Hematopoietic multipotent progenitor cell treated with erythropoietin and hydrocortisone succinate and interleukin-3 and kit ligand, for 6 days (in vitro differentiated cells): ENCODE results near the gene MCTP1.

ENCODE experiments used
- DNase-seq: peaks from one replicate; pipeline ENCODE4 v3.0.0-alpha.2; 2015

Gene MCTP1

GRCh38 chr5:95070453-95070852, 214.4 kb downstream of the MCTP1 start:
- DNase-seq = no peak

GRCh38 chr5:95069948-95070347, 214.9 kb downstream of the MCTP1 start:
- peak; percentile 31 for DNase-seq

DNA sequence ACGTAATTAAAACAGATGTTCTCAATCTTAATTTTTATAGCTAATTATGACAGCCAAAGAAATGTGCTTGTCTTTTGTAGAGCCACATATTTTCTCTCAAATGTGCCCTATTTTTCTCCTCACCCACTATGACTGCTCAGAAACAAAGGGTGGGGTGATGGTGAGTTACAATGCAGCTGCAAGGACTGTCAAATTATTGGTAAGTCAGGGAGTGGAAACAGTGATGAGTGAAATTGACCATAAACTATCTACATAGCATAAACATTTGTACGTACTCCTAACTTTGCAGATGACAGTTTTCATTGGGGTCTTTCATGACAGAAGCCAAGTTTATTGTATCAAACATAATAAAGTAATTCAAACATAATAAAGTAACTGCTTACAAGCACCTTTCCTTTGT, 215.9 kb downstream of the MCTP1 start:
- no peak for DNase-seq

DNA sequence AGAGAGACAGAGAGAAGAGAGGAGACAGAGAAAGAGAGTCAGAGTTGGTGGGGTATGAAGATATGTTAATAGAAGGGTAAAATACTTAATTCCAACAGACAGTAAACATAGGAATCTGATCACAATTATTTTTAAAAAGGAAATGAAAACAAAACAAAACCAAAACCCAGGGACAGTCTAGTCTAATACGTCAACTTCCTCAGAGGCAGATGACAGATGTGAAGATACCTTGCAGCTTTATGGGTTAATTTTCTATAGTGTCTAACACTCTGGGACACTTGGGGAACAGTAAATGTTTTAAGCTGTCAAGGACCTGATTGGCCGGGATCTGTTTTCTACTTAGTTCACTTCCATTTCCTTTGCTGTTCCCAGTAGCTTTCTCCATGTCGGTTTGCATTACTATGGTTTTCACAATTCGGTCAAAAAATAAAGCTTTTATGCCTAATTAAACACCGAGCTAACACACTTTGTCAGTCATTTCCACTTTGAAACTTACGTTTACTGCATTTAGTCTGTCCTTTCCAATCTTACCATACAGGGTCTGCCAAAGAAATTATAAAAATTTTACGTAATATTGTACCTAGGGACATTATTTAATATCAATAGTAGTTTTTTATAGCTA, 216.5 kb downstream of the MCTP1 start:
- DNase-seq = no peak

DNA sequence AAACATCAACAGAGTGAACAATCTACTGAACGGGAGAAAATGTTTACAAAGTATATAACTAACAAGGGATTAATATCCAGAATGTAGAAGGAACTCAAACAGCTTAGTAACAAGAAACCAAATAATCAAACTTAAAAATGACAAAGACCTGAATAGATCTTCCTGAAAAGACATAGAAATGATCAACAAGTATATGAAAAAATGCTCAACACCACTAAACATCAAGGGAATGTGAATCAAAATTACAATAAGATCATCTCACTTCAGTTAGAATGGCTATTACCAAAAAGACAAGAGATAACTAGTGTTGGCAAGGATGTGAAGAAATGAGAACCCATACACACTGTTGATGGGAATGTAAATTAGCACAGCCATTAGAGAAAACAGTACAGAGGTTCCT, 218.8 kb downstream of the MCTP1 start:
- no peak for DNase-seq

DNA sequence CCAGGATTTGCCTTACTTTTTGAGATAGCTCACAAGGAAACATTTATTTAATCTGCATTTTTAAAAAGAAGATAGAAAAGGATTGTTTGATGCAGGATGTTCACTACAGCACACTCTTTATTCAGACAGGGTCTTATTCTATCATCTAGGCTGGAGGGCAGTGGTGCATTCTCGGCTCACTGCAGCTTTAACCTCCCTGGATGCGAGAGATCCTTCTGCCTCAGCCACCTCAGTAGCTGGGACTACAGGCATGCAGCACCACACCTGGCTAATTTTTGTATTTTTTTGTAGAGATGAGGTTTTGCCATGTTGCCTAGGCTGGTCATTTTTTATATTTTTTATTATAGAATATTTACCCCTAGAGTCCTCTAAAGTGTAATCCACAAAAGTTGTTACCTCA, 221.4 kb downstream of the MCTP1 start:
- DNase-seq = no peak

DNA sequence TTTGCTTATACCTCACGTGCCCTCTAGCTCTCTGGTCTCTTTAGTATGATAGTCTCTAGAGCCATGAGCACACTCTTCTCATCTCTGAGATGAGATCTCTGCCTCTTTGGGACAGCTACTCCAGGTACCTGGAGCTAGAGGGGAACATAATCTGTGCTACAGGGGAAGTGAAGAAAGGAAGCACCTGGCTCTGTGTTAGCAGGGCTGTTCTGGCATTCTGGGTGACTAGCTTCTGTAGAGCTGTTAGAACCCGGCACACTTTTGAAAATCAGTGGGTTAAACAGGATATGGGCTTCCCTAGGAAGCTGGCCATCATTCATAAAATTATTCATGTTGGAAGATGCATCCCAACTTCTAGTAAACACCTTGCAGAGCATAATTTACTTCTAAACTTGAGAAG, 224.8 kb downstream of the MCTP1 start:
- no peak for DNase-seq

GRCh38 chr5:95059636-95060035, 225.3 kb downstream of the MCTP1 start:
- DNase-seq = no peak

- peak; percentile 37 for DNase-seq
Observed at GRCh38 chr5:95057615-95058014, 227.3 kb downstream of the MCTP1 start.

DNA sequence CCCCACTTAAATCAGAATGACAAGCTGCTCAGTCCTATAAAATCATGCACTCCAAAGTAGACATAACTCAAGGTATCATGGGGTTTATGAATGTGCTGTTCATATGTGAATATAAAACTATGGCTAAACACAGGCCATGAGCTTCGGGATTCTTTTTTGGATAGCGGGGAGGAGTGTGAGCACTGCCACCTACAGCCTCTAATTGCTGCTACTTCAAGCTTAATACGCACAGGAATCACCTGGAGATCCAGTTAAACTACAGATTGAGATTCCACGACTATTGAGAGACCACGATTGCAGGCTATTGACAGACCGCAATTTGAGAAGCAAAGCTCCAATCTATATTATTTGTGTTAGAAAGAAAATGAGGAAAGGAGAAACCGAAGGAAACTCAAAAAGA, 231.6 kb downstream of the MCTP1 start:
- DNase-seq = no peak

DNA sequence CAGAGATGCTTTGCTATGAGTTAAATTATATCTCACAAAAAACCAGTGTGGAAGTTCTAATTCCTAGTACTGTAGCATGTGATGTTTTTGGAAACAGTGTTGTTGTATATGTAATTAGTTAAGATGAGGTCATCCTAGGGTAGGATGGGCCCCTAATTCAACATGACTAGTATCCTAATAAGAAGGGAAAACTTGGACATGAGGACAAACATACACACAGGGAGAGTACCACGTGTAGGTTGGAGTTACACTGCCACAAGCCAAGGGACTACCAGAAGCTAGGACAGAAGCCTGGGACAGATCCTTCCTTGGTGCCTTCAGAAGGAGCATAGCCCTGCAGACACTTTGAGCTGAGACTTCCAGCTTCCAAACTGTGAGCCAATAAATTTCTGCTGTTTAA, 234.2 kb downstream of the MCTP1 start:
- no peak for DNase-seq

DNA sequence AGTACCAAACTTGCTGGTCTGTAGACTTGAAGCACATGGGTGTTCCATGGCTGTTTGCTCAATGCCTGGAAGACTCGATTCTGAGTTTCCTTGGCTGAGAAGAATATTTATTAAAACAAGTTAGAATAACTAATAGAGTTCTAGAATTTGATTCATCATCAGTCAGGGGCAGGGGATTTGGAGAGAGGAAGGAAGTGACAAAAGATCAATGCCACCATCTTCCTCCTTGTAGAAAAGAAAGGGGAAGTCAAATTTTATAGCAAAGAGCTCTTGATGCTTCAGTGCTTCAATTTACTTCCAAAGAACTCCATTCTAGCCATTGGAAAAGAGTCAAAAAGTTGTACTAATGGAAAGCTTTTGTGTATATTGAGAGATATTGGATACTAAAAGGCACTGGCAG, 236.3 kb downstream of the MCTP1 start:
- peak; percentile 45 for DNase-seq

DNA sequence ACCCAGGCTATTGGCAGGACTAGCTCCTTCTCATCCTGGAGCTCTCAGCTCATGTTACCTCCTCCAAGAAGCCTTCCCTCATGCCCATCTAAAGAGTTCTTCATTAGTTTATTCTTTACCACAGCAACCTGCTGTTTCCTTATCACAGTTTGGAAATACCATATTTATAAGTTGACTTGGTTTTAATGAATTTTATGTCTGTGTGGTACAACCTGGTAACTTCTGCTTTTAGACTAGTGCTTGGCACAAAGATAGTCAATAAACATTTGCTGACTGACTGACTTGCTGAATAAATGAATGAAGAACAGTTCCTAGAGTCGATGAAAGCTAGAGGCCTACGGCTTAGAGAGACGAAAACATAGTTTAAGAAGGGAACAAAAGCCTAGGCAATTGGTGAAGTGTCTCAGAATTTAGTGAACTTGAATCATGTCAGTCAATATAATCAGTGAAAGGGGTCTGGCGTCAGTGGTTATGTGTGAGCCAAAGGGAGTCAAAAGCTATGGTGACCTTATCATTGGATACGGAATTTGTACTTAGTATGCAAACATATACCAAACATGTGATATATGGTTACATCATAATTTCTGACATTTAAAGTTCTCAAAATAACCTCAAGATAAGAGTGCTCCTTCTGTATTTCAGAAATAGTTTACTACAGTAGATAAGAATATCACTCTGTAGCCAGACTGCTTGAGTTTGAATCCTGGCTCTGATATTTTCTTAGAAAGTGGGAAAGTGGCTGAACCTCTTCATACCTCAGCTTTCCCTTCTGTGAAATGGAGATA, 239.5 kb downstream of the MCTP1 start:
- peak; percentile 64 for DNase-seq

DNA sequence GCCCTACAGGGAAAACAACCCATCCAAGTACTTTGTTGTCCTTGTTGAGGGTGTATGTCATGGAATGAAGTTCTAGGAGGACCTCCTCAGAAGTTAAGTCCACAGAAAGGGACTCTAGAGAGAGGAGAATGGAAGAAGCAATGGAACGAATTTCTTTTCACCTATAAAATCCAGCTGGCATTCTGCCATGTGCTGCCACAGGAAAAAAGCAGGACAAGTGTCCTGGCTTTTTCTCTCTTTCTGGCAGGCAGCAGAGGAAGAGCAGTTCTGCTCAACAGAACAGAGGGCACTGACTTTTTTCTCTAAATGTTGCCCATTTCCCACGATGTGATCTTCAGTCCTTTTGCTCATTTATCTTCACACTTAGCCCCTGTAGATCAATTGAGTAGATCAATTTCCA, 240.8 kb downstream of the MCTP1 start:
- DNase-seq = no peak

DNA sequence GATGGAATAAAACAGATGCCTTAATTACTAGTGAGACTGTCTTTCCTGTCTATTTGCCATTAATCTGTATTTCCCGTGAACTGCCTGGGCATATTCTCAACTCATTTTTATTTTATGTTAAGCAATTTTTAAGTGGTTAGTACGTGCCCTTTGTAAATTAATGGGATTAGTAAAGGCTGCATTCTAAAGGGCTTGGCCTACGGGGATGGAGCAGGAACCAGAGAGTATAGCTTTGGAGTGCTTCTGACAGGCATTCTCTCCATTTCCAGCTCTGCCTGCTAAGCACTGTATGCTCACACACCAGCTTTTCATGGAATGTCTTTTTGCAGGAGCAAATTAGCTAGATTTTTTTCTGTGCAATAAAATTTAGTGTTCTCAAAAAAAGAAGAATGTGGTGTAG, 241.2 kb downstream of the MCTP1 start:
- DNase-seq = no peak

GRCh38 chr5:95043234-95043633, 241.7 kb downstream of the MCTP1 start:
- peak; percentile 47 for DNase-seq

- no peak for DNase-seq
Observed at GRCh38 chr5:95042037-95042436, 242.9 kb downstream of the MCTP1 start.

- DNase-seq = no peak
Observed at GRCh38 chr5:95035891-95036685, 248.8 kb downstream of the MCTP1 start.

- DNase-seq = no peak
Observed at GRCh38 chr5:95032801-95033200, 252.1 kb downstream of the MCTP1 start.

DNA sequence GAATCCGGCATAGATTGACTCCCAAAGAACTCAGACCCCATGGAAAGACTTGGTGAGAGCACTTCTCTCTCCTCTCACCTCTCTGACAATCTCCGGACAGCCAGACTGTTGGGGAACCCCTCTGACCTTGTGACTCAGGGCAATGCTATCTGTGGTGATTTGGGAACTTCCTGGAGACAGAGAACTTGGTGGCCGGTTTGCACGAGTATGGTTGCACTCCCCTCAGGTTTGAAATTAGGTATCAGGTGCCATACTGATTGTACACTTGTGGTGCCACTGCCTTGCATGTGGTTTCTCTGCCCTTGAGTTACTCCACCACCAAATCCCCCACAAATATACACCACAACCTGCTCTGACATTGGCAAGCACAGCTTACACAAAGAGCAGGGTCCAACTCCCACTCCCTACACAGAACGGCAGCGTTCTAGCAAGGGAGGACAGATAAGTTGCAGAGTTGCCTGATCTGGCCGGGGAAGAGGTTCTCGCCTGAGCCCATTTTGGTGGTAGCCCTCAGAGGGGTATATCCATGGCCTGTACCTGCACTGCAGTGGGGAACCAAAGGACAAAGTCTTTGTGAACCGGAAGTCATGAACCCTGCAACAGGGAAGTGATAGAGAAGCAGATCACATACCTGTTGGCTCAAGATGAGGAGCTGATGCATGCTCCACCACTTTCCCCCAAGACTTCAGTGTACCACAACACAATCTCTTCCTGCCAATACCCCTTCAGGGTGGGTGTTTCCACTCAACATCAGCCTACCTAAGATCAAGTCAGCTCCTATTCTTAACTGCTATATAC, 255.1 kb downstream of the MCTP1 start:
- DNase-seq = peak; percentile 9

GRCh38 chr5:95027775-95028174, 257.1 kb downstream of the MCTP1 start:
- no peak for DNase-seq

DNA sequence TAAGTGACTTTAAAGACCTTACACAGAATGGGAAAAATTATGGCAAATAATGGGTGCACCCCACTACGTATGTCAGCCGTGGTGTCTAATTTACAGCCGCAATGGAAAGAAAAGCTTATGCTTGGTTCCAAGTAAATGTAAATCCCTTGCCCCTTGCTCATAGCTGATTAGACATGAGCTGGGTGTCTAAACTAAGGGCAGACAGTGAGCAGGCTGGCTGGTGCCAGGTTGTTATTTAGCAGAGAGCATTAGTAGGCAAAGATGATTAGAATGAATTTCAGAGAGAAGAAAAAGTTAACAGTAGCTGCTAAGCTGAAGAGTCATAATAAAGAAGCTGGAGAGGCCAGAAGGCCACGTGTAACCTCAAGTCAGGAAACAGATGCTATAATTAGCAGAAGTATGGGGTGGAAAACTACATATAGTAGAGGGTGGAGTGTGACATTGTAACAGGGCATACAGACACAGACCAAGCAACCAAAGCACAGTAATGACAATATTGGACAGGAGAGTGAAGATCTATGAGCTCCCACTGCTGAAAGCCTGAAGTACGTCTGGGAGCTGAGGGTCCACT, 257.7 kb downstream of the MCTP1 start:
- peak; percentile 67 for DNase-seq

GRCh38 chr5:95026718-95027117, 258.2 kb downstream of the MCTP1 start:
- no peak for DNase-seq
